Measurements from ENCODE around the gene XPNPEP1. TPM values are rescaled to one million over a fixed set of nuclear protein-coding genes. Genes with fewer than 3 reads are reported as not detected.

The XPNPEP1 gene
- total RNA-seq = 60.6 TPM

- peak; percentile 93 for DNase-seq (ENCODE audit: low spot score)
- intact Hi-C loops (cut with DNase I) = no loop called here
- ATAC-seq = peak; percentile 94
These were observed at the start of gene XPNPEP1 for GRCh38 chr10:109922976-109923921. TSS of gene XPNPEP1 (minus strand) at chr10:109923511. CDS start at chr10:109923433, 78 bp downstream.

GRCh38 chr10:109972372-109973001 lies 49.2 kb upstream of the XPNPEP1 start:
- ATAC-seq (no peak), DNase-seq (ENCODE audit: low spot score) (no peak)
- intact Hi-C loops (cut with DNase I) = no loop called here

GRCh38 chr10:109971634-109972033 lies 48.3 kb upstream of the XPNPEP1 start:
- intact Hi-C loops (cut with DNase I) = no loop called here
- ATAC-seq (no peak), DNase-seq (ENCODE audit: low spot score) (no peak)

- intact Hi-C loops (cut with DNase I) = no loop called here
- ATAC-seq = peak; percentile 4
- DNase-seq (ENCODE audit: low spot score) = no peak
These were observed 46.5 kb upstream of the XPNPEP1 start for GRCh38 chr10:109969760-109970346.

GRCh38 chr10:109968953-109969759 lies 45.8 kb upstream of the XPNPEP1 start:
- ATAC-seq (no peak), DNase-seq (ENCODE audit: low spot score) (no peak)
- intact Hi-C loops (cut with DNase I) = no loop called here

GRCh38 chr10:109967739-109968088 lies 44.4 kb upstream of the XPNPEP1 start:
- ATAC-seq (no peak), DNase-seq (ENCODE audit: low spot score) (no peak)
- intact Hi-C loops (cut with DNase I) = no loop called here

GRCh38 chr10:109966961-109967738 lies 43.8 kb upstream of the XPNPEP1 start:
- no peak for DNase-seq (ENCODE audit: low spot score)
- ATAC-seq = no peak
- intact Hi-C loops (cut with DNase I) = no loop called here

GRCh38 chr10:109964318-109964717 lies 41.0 kb upstream of the XPNPEP1 start:
- DNase-seq (ENCODE audit: low spot score) (no peak), ATAC-seq (no peak)
- intact Hi-C loops (cut with DNase I) = no loop called here

GRCh38 chr10:109963439-109963838 lies 40.1 kb upstream of the XPNPEP1 start:
- DNase-seq (ENCODE audit: low spot score) = no peak
- ATAC-seq = peak; percentile 64
- intact Hi-C loops (cut with DNase I) = no loop called here

GRCh38 chr10:109962247-109962646 lies 38.9 kb upstream of the XPNPEP1 start:
- intact Hi-C loops (cut with DNase I) = no loop called here
- ATAC-seq = no peak

GRCh38 chr10:109961174-109962001 lies 38.1 kb upstream of the XPNPEP1 start:
- intact Hi-C loops (cut with DNase I) = no loop called here
- ATAC-seq (no peak), DNase-seq (ENCODE audit: low spot score) (no peak)

More at GRCh38 chr10:109962247-109962646, 38.9 kb upstream of the XPNPEP1 start:
- DNase-seq (ENCODE audit: low spot score) = no peak

GRCh38 chr10:109960682-109961081 lies 37.4 kb upstream of the XPNPEP1 start:
- no peak for DNase-seq (ENCODE audit: low spot score)
- intact Hi-C loops (cut with DNase I) = no loop called here
- ATAC-seq = no peak

GRCh38 chr10:109959259-109960145 lies 36.2 kb upstream of the XPNPEP1 start:
- ATAC-seq = no peak
- no peak for DNase-seq (ENCODE audit: low spot score)
- intact Hi-C loops (cut with DNase I) = no loop called here

- intact Hi-C loops (cut with DNase I) = no loop called here
- no peak for ATAC-seq
- no peak for DNase-seq (ENCODE audit: low spot score)
These were observed 34.7 kb upstream of the XPNPEP1 start for GRCh38 chr10:109958059-109958458.

- intact Hi-C loops (cut with DNase I) = no loop called here
- no peak for ATAC-seq
- DNase-seq (ENCODE audit: low spot score) = no peak
These were observed 33.9 kb upstream of the XPNPEP1 start for GRCh38 chr10:109957092-109957797.

- DNase-seq (ENCODE audit: low spot score) (no peak), ATAC-seq (no peak)
- intact Hi-C loops (cut with DNase I) = no loop called here
These were observed 33.3 kb upstream of the XPNPEP1 start for GRCh38 chr10:109956454-109957091.

Measured in sciatic nerve (tissue), 2 donors.